UCSD-AML1 (cell line): Measurements from ENCODE around the gene ACTC1.

Experiments
- DNase-seq: peaks from one replicate; lab custom pipeline; 2025; ENCODE audit not compliant: unreplicated experiment; lab: John Stamatoyannopoulos, UW

ACTC1 gene

DNA sequence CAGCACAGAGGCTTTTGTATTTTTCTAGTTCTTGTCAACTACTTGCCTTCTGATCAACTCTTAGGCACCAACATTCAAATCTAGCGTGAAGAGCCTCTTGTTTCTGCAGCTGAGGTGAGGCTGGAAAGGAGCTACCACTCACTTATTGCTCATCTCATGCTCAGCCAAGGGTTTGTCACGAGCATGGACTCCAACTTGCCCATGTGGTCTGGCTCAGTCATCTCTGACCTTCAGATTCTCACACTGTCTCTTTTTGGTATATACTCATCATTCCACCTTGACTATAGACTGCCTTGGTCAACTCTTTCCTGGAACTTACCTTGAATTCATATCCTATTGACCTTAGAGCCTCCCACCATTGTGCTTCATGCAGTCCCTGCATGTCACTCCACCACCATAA, 35.4 kb downstream of the ACTC1 start:
- no peak for DNase-seq

DNA sequence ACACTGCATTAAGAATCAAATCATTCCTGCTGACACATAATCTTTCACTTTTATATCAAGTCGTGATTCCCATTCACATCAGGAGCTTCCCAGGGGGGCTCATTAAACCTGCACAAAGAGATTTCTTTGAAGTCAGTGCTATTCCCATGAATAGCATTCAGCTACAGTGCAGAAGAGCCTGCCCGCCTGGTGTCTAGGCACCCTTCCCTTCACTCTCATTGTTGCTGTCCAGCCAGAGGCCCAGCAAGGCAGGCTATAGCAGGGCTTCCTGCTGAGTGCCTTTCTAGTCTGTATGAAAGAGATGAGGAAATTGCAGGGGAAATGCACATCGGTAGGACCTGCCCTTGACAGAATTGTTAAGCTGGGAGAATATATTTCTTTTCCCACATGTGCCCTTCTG, 36.0 kb downstream of the ACTC1 start:
- DNase-seq: no peak

DNA sequence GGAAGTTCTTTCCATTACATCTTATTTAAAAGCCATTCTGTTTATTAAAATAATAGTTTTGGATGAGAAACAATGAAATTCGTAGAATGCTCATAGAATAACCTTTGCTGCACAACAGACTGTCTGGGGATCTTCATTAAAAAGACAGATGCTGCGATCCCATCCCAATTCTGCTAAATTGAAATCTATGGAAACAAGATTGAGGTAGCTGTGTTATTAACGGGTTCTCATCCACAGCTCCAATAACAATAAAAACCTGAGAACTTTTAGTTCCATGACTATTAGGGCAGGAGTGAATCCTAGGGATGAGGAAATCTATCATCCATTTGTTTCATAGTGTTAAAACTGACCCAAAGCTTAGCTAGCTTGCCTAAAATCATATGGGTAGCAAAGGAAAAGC, 38.1 kb downstream of the ACTC1 start:
- DNase-seq: no peak

DNA sequence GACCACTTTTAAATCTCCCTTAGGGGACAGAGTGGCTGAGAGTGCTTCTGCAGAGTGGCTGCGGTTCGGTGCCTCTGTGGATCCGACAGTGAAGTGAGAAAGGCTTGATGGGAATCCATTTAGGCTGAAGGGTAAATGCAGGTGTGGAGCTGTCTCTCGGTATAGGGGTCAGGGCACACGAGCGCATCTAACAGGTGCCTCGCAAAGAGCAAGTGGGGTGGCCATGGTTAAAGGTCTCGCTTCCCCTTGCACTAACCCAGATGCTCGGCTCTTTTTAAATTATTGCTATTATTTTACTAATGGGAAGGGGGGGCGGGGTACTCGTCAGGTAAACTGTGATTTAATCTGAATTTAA, 40.0 kb downstream of the ACTC1 start:
- no peak for DNase-seq

DNA sequence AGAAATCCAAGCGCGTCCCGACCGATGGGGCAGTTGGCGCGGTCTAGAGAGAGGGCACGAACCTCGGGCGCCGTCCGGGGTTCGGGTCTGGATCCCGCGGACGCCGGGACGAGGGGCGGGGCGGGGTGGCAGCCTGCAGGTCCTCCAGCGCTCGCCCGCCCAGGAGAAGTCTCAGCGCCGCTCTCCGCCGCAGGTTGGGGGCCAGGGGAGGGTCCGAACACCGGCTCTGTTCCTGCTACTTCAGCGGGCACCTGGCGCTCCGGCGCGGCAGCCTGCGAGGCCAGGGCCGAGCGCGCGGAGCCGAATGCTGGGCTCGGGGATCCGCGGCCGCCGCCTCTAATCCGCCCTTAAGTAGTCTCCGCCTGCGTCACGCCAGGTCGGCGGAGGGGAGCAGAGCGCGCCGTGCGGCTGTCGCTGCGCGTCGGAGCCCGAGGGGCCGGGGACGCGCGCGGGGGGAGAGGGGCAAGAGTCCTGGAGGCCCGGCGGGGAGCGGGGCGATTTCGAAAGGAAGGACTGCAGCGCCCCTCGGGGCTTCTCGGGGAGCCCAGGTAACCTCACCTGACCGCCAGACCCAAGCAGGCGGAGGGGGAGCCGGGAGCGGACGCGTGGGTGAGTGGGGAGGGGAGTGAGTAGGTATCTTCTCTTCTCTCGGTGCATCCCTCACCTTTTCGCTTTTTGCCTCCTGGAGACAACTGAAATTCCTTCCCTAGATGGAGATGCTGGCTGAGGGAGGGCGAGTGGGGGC, 40.5 kb downstream of the ACTC1 start, which contains the start of gene GJD2:
Gene GJD2, minus strand, starts transcription at position 325 of the 745 bp plus-strand sequence. CDS start 510 bp downstream, outside the sequence.
- DNase-seq: no peak

DNA sequence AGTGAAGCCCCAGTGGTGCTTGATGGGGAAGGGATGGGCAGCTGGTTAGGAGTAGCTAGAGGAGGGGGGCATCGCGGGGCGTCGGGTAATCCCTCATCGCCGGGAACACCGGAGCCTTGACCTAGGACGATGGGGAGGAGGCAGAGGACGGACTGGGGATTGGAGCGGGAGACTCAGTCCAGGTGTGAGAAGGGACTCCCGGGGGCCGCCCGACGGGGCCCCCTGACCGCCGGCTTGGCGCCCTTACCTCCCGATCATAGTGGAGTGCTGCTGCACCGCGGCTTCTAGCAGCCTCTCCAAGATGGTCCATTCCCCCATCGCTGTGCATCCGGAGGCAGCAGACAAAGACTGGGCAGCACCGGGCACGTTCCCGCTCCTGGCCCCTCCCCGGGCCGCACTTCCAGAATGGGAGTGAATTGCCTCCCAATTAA, 41.2 kb downstream of the ACTC1 start:
- DNase-seq: no peak

DNA sequence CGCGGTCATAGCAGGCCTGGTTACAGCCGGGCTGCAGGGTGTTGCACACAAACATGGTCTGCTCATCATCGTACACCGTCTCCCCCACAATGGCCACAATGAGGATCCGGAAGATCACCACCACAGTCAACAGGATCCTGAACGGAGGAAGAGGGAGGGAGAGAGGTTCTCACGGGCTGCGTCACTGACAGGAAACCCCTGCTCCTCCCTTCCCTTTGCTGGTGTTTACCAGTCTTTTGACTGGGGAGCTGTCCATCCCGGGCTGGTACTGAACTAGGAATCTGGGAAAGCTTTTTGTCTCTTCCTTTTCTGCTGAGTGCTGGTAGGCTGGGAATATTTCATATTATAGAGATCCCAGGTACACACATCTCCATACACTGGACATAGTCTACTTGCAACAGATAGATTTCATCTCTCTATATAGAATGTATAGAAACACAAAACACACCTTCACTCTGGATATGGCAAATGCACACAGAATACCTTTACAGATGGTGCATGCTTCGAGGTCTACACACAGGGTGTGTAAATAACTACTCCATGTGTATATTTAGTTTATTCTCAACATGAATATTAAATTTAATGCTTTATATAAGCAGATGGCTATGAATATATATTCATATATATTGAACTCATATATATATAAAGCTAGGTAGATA, 42.0 kb downstream of the ACTC1 start:
- peak; percentile 41 for DNase-seq

DNA sequence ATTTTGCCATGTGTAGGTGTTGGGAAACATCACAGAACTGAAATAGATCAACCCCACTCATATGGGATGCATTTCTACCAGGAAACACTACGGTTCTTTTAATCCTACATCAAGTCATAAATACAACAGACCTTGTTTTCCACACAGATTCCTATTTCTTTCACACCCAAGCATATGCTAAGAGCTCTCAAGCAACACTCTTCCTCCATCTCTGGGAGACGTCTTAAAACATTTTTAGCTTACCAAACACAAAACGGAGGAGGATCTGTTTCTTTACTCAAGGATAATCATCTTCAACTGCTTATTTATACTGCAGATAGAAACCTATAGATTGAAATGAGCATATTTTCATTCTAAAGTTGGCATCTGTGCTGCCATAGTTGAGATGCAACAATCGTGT, 45.7 kb downstream of the ACTC1 start:
- no peak for DNase-seq
